ENCODE data around the gene REL. TPM values are rescaled to one million over a fixed set of nuclear protein-coding genes. Genes with fewer than 3 reads are reported as not detected.
"Not testable (repeated sequence)": the region's sequence is repeated elsewhere in the genome, so short reads cannot be mapped to it uniquely, and the experiment has no call there.

REL gene
- total and polyA plus RNA-seq, 4 donors = 0.74 to 23.8 (median 8.7) TPM

DNA sequence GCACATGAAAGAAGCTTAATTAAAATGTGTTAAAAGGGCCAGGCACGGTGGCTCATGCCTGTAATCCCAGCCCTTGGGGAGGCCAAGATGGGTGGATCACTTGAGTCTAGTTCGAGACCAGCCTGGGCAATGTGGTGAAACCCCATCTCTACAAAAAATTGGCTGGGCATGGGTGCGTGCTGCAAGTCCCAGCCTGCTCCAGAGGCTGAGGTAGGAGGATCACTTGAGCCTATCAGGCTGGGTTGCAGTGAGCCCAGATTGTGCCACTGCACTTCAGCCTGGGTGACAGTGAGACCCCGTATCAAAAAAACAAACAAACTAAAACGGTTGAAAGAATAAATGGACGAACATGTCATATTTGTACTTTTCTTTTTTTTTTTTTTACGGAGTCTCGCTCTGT is 26.0 kb downstream of the REL start:
- DNase-seq (no peak), ATAC-seq (ENCODE audit: low FRiP score) (no peak)
- Histone ChIP-seq H3K4me3 (ENCODE audit: low read length in 2 of 2) (no peak overlapping the region), H3K27ac (ENCODE audit: low read depth in 1 of 2, low read length in 2 of 2) (no peak overlapping the region), H3K9me3 (ENCODE audit: control insufficient read depth, low read length) (no peaks in the 10 kb centered on the region), H3K27me3 (ENCODE audit: control insufficient read depth in 1 of 2, insufficient read depth in 2 of 2, low read length in 1 of 2) (no peaks in the 10 kb centered on the region), H3K4me1 (ENCODE audit: control insufficient read depth in 1 of 2, insufficient read depth in 2 of 2, low read length in 2 of 2) (no peaks in the 10 kb centered on the region), H3K36me3 (ENCODE audit: control insufficient read depth in 1 of 2, insufficient read depth in 2 of 2, low read length in 1 of 2) (peaks cover 0 to 2% of the 10 kb centered on the region in 2 donors)
- WGBS, 2 donors = 92 to 93% methylated on average over 8 of the region's 8 CpGs
- intact Hi-C loops (cut with DNase I) = no loop called here

DNA sequence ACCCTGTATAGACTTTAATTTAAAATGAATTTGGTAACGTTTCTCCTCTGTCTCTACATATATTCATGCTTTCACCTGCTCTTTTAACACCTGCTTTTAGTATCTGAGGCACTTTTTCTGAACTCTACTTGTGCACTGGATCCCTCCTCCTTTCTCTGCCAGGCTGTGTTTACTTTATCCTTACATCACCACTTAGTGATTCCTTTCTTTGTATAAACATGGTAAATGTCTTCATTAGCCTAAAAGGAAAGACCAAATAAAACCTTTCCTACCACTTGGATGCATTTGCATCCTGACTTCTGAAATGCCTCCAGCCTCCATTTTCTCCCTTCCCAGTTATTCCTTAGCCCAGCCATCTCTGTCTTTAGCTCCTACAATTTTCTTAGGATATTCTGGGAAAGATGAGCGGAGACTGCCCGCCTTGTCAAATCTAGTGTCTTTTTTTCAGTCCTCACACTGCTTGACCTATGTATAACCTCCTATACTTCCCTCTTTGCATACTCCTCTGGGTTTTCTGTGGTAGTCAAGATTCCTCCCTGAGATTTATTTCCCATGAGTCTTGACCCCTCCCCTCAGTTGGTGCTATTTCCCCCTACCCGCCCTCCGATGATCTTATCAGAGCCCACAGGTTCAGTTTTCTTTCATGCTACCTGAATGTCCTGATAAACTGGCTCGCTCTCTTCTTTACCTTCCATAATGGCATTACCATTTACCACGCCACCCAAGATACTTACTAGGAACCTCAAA is 44.8 kb downstream of the REL start:
- ATAC-seq (ENCODE audit: low FRiP score) (no peak), DNase-seq (no peak)
- no peaks in the 10 kb centered on the region for H3K4me1 ChIP-seq (ENCODE audit: control insufficient read depth in 1 of 2, insufficient read depth in 2 of 2, low read length in 2 of 2)
- H3K9me3 ChIP-seq (ENCODE audit: control insufficient read depth, low read length) = no peaks in the 10 kb centered on the region
- intact Hi-C loops (cut with DNase I) = no loop called here
- 77 to 83% methylated on average over 7 of the region's 7 CpGs for WGBS, 2 donors
- no peaks in the 10 kb centered on the region for H3K27me3 ChIP-seq (ENCODE audit: control insufficient read depth in 1 of 2, insufficient read depth in 2 of 2, low read length in 1 of 2)
- no peak overlapping the region for H3K27ac ChIP-seq (ENCODE audit: low read depth in 1 of 2, low read length in 2 of 2)
- no peak overlapping the region for H3K4me3 ChIP-seq (ENCODE audit: low read length in 2 of 2)
- H3K36me3 ChIP-seq (ENCODE audit: control insufficient read depth in 1 of 2, insufficient read depth in 2 of 2, low read length in 1 of 2) = peaks cover 0 to 10% of the 10 kb centered on the region in 2 donors

GRCh38 chr2:60926741-60927552 is 45.6 kb downstream of the REL start:
- H3K27me3 ChIP-seq (ENCODE audit: control insufficient read depth in 1 of 2, insufficient read depth in 2 of 2, low read length in 1 of 2) = no peaks in the 10 kb centered on the region
- no peak overlapping the region for H3K27ac ChIP-seq (ENCODE audit: low read depth in 1 of 2, low read length in 2 of 2)
- H3K4me3 ChIP-seq (ENCODE audit: low read length in 2 of 2) = no peak overlapping the region
- H3K4me1 ChIP-seq (ENCODE audit: control insufficient read depth in 1 of 2, insufficient read depth in 2 of 2, low read length in 2 of 2) = no peaks in the 10 kb centered on the region
- intact Hi-C loops (cut with DNase I) = no loop called here
- H3K36me3 ChIP-seq (ENCODE audit: control insufficient read depth in 1 of 2, insufficient read depth in 2 of 2, low read length in 1 of 2) = peaks cover 0 to 7% of the 10 kb centered on the region in 2 donors
- 81 to 92% methylated on average over 3 of the region's 3 CpGs for WGBS, 2 donors
- no peak for ATAC-seq (ENCODE audit: low FRiP score)
- no peaks in the 10 kb centered on the region for H3K9me3 ChIP-seq (ENCODE audit: control insufficient read depth, low read length)
- DNase-seq = no peak

- H3K4me3 ChIP-seq (ENCODE audit: low read length in 2 of 2); H3K4me1 ChIP-seq (ENCODE audit: control insufficient read depth in 1 of 2, insufficient read depth in 2 of 2, low read length in 2 of 2); H3K27ac ChIP-seq (ENCODE audit: low read depth in 1 of 2, low read length in 2 of 2); H3K36me3 ChIP-seq (ENCODE audit: control insufficient read depth in 1 of 2, insufficient read depth in 2 of 2, low read length in 1 of 2); H3K9me3 ChIP-seq (ENCODE audit: control insufficient read depth, low read length); ATAC-seq (ENCODE audit: low FRiP score); DNase-seq; H3K27me3 ChIP-seq (ENCODE audit: control insufficient read depth in 1 of 2, insufficient read depth in 2 of 2, low read length in 1 of 2); intact Hi-C loops (cut with DNase I): not testable (repeated sequence)
- 96 to 99% methylated on average over 5 of the region's 5 CpGs for WGBS, 2 donors
Measured at GRCh38 chr2:60932061-60932460, 50.7 kb downstream of the REL start.

- no peaks in the 10 kb centered on the region for H3K9me3 ChIP-seq (ENCODE audit: control insufficient read depth, low read length)
- H3K36me3 ChIP-seq (ENCODE audit: control insufficient read depth in 1 of 2, insufficient read depth in 2 of 2, low read length in 1 of 2) = no peaks in the 10 kb centered on the region
- no peaks in the 10 kb centered on the region for H3K4me1 ChIP-seq (ENCODE audit: control insufficient read depth in 1 of 2, insufficient read depth in 2 of 2, low read length in 2 of 2)
- H3K4me3 ChIP-seq (ENCODE audit: low read length in 2 of 2) = no peak overlapping the region
- no peaks in the 10 kb centered on the region for H3K27me3 ChIP-seq (ENCODE audit: control insufficient read depth in 1 of 2, insufficient read depth in 2 of 2, low read length in 1 of 2)
- intact Hi-C loops (cut with DNase I) = no loop called here
- WGBS, 2 donors = 92 to 94% methylated on average over 3 of the region's 3 CpGs
- ATAC-seq (ENCODE audit: low FRiP score) (no peak), DNase-seq (no peak)
- H3K27ac ChIP-seq (ENCODE audit: low read depth in 1 of 2, low read length in 2 of 2) = no peak overlapping the region
Measured at GRCh38 chr2:60932954-60933353, 51.6 kb downstream of the REL start.

DNA sequence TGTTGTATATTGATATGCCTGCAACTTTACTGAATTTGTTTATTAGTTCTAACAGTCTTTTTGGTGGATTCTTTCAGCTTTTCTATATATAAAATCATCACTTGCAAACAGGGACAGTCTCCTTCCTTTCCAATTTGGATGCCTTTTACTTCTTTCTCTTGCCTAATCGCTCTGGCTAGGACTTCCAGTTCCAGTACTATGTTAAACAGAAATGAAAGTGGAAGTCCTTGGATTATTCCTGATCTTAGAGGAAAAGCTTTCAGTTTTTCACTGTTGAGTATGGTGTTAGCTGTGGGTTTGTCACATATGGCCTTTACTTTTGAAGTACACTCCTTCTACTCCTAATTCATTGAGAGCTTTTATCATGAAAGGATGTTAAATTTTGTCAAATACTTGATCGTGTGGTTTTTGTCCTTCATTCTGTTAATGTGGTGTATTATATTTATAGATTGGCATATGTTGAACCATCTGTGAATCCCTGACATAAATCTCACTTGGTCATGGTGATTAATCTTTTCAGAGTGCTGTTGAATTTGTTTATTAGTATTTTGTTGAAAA is 52.9 kb downstream of the REL start:
- Histone ChIP-seq H3K9me3 (ENCODE audit: control insufficient read depth, low read length) (no peaks in the 10 kb centered on the region), H3K4me3 (ENCODE audit: low read length in 2 of 2) (no peak overlapping the region), H3K36me3 (ENCODE audit: control insufficient read depth in 1 of 2, insufficient read depth in 2 of 2, low read length in 1 of 2) (no peaks in the 10 kb centered on the region), H3K27ac (ENCODE audit: low read depth in 1 of 2, low read length in 2 of 2) (no peak overlapping the region), H3K4me1 (ENCODE audit: control insufficient read depth in 1 of 2, insufficient read depth in 2 of 2, low read length in 2 of 2) (no peaks in the 10 kb centered on the region), H3K27me3 (ENCODE audit: control insufficient read depth in 1 of 2, insufficient read depth in 2 of 2, low read length in 1 of 2) (no peaks in the 10 kb centered on the region)
- ATAC-seq (ENCODE audit: low FRiP score) = no peak
- WGBS, 2 donors = 76 to 78% methylated on average over 2 of the region's 2 CpGs
- intact Hi-C loops (cut with DNase I) = no loop called here
- no peak for DNase-seq

- Histone ChIP-seq H3K9me3 (ENCODE audit: control insufficient read depth, low read length) (no peaks in the 10 kb centered on the region), H3K4me3 (ENCODE audit: low read length in 2 of 2) (no peak overlapping the region), H3K4me1 (ENCODE audit: control insufficient read depth in 1 of 2, insufficient read depth in 2 of 2, low read length in 2 of 2) (no peaks in the 10 kb centered on the region), H3K36me3 (ENCODE audit: control insufficient read depth in 1 of 2, insufficient read depth in 2 of 2, low read length in 1 of 2) (no peaks in the 10 kb centered on the region), H3K27me3 (ENCODE audit: control insufficient read depth in 1 of 2, insufficient read depth in 2 of 2, low read length in 1 of 2) (no peaks in the 10 kb centered on the region), H3K27ac (ENCODE audit: low read depth in 1 of 2, low read length in 2 of 2) (no peak overlapping the region)
- ATAC-seq (ENCODE audit: low FRiP score) (no peak), DNase-seq (no peak)
- intact Hi-C loops (cut with DNase I) = no loop called here
- WGBS, 2 donors = 90 to 95% methylated on average over 5 of the region's 5 CpGs
Measured at GRCh38 chr2:60936757-60937156, 55.4 kb downstream of the REL start.

DNA sequence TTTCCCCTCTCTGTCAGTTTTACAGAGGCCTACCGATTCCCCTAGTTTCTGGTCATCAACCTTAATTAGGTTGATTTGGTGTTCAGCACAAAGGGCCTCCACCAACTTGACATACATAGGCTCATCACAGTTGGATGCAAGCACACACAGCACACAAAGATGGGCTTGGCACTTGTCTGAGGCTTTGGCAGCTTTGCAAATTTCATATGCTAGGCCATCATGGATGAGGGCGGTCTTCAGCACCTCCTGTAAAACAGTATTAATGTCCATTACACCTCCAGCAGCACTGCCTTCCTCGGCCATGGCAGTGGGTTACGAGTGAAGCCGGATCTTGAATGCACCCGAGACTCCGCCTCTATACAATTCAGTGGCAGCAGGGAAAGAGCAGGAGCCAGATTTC is 56.9 kb downstream of the REL start:
- Histone ChIP-seq H3K27ac (ENCODE audit: low read depth in 1 of 2, low read length in 2 of 2) (no peak overlapping the region), H3K36me3 (ENCODE audit: control insufficient read depth in 1 of 2, insufficient read depth in 2 of 2, low read length in 1 of 2) (no peaks in the 10 kb centered on the region), H3K4me3 (ENCODE audit: low read length in 2 of 2) (no peak overlapping the region), H3K4me1 (ENCODE audit: control insufficient read depth in 1 of 2, insufficient read depth in 2 of 2, low read length in 2 of 2) (no peaks in the 10 kb centered on the region), H3K27me3 (ENCODE audit: control insufficient read depth in 1 of 2, insufficient read depth in 2 of 2, low read length in 1 of 2) (no peaks in the 10 kb centered on the region), H3K9me3 (ENCODE audit: control insufficient read depth, low read length) (no peaks in the 10 kb centered on the region)
- DNase-seq (no peak), ATAC-seq (ENCODE audit: low FRiP score) (no peak)
- intact Hi-C loops (cut with DNase I) = no loop called here
- 97% methylated on average over 7 of the region's 7 CpGs for WGBS, 2 donors

Data from aorta (tissue), 5 donors.